ENCODE results near the gene FBXW7. TPM values are rescaled to one million over a fixed set of nuclear protein-coding genes. Genes with fewer than 3 reads are reported as not detected.

Gene FBXW7
- total and polyA plus RNA-seq, 2 of the 8 experiments (the other 6 are each of a cell fraction or from before 2014, with no cell fraction given), result 6.0 to 26.7 TPM

- TF ChIP-seq EGR1 (IDR thresholded peaks at IDR 0.05; ENCODE audit: borderline replicate concordance, low read depth, low read length) (no peak), JUND (IDR thresholded peaks at IDR 0.05; ENCODE audit: low read length) (no peak), SRF (IDR thresholded peaks at IDR 0.05; ENCODE audit: low read depth, low read length) (no peak)
These were observed 79.3 kb downstream of the FBXW7 start (continued) for GRCh38 chr4:152456609-152457008.
